IMR-90 (cell line): ENCODE results near the gene KATNAL2. TPM values are rescaled to one million over a fixed set of nuclear protein-coding genes. Genes with fewer than 3 reads are reported as not detected.

Experiments
- ATAC-seq: fragments of 200-7000 bp; cut with Tn5 transposase; 2 replicates; pipeline ENCODE4 v1.9.1; 2020; ENCODE audit warnings: low read depth, mild to moderate bottlenecking, moderate library complexity
- BruUV-seq: library from RNA; stranded (reverse); fragments of 400-500 nt; replicated peaks from 2 replicates; lab custom pipeline; 2021; lab: Mats Ljungman, UMichigan
- CTCF ChIA-PET: fragments of 300-600 bp; formaldehyde crosslinking; extraction: SDS; loops from one replicate; lab custom pipeline; 2021; ENCODE audit warnings: antibody characterized with exemption; lab: Yijun Ruan, JAX
- POLR2A ChIA-PET: fragments of 300-600 bp; sonication (Branson Sonifier 250); formaldehyde crosslinking; loops from one replicate; lab custom pipeline; 2022; ENCODE audit warnings: antibody characterized with exemption; ENCODE audit not compliant: unreplicated experiment; lab: Charles Lee
- DNase-seq: peaks from one replicate; pipeline ENCODE4 v3.0.0; 2013
- H2AFZ ChIP-seq: replicated peaks from 2 replicates; pipeline ENCODE3; 2013; ENCODE audit warnings: low read length, mild to moderate bottlenecking; ENCODE audit not compliant: poor library complexity
- H2AK5ac ChIP-seq: 2 replicates; pipeline ENCODE4 v1.6.1; 2013; ENCODE audit warnings: low read depth, low read length, inconsistent platforms
- H2AK9ac ChIP-seq: replicated peaks from 2 replicates; pipeline ENCODE3; 2013; ENCODE audit warnings: mild to moderate bottlenecking, low read depth, low read length, moderate library complexity; ENCODE audit not compliant: poor library complexity
- H2BK120ac ChIP-seq: 2 replicates; pipeline ENCODE4 v1.6.1; 2013; ENCODE audit warnings: low read depth, low read length, inconsistent platforms
- H2BK15ac ChIP-seq: 3 replicates; pipeline ENCODE4 v1.6.1; 2013; ENCODE audit warnings: low read depth, low read length, inconsistent platforms
- H2BK20ac ChIP-seq: 2 replicates; pipeline ENCODE4 v1.6.1; 2013; ENCODE audit warnings: low read depth, mild to moderate bottlenecking, inconsistent platforms, low read length, moderate library complexity
- H2BK5ac ChIP-seq: 2 replicates; pipeline ENCODE4 v1.6.1; 2013; ENCODE audit warnings: mild to moderate bottlenecking, low read depth, low read length, inconsistent platforms; ENCODE audit not compliant: poor library complexity, severe bottlenecking
- H3K14ac ChIP-seq: replicated peaks from 2 replicates; pipeline ENCODE4 v1.6.1; 2013; ENCODE audit warnings: low read depth, low read length, inconsistent platforms
- H3K18ac ChIP-seq: 2 replicates; pipeline ENCODE4 v1.6.1; 2013; ENCODE audit warnings: low read depth, low read length, control low read depth
- H3K23ac ChIP-seq: 2 replicates; pipeline ENCODE4 v1.6.1; 2013; ENCODE audit warnings: low read depth, low read length, inconsistent platforms
- H3K27ac ChIP-seq: 2 replicates; pipeline ENCODE4 v1.5.1; 2013; ENCODE audit warnings: mild to moderate bottlenecking, control low read depth, low read length; ENCODE audit not compliant: insufficient read depth
- H3K27me3 ChIP-seq: 2 replicates; pipeline ENCODE4 v1.6.1; 2013; ENCODE audit warnings: low read length; ENCODE audit not compliant: control insufficient read depth, insufficient read depth
- H3K36me3 ChIP-seq: 2 replicates; pipeline ENCODE4 v1.6.1; 2013; ENCODE audit warnings: low read length, mixed read lengths; ENCODE audit not compliant: control insufficient read depth, insufficient read depth
- H3K4ac ChIP-seq: 2 replicates; pipeline ENCODE4 v1.6.1; 2013; ENCODE audit warnings: low read depth, low read length, inconsistent platforms
- H3K4me1 ChIP-seq: 2 replicates; pipeline ENCODE4 v1.6.1; 2013; ENCODE audit warnings: low read length, mixed read lengths; ENCODE audit not compliant: control insufficient read depth, insufficient read depth
- H3K4me2 ChIP-seq: 2 replicates; pipeline ENCODE4 v1.6.1; 2013; ENCODE audit warnings: low read depth, mild to moderate bottlenecking, control low read depth, low read length, moderate library complexity
- H3K4me3 ChIP-seq: 2 replicates; pipeline ENCODE4 v1.5.1; 2013; ENCODE audit warnings: low read depth, mild to moderate bottlenecking, control low read depth, low read length, moderate library complexity; ENCODE audit not compliant: insufficient read depth
- H3K56ac ChIP-seq: 2 replicates; pipeline ENCODE4 v1.6.1; 2013; ENCODE audit warnings: low read length, inconsistent platforms; ENCODE audit not compliant: insufficient read depth; ENCODE audit errors: extremely low read depth
- H3K79me1 ChIP-seq, 2 experiments: 2 replicates each; pipeline ENCODE4 v1.6.1; 2013; ENCODE audit warnings: low read length in 2 of 2, inconsistent platforms in 1 of 2, low read depth in 1 of 2
- H3K9ac ChIP-seq: 2 replicates; pipeline ENCODE4 v1.6.1; 2013; ENCODE audit warnings: low read depth, low read length, control low read depth
- H3K9me1 ChIP-seq: 2 replicates; pipeline ENCODE4 v1.6.1; 2013; ENCODE audit warnings: low read length, inconsistent platforms; ENCODE audit not compliant: insufficient read depth
- H3K9me3 ChIP-seq: 2 replicates; pipeline ENCODE4 v1.6.1; 2013; ENCODE audit warnings: low read length; ENCODE audit not compliant: control insufficient read depth, insufficient read depth
- H4K20me1 ChIP-seq: 2 replicates; pipeline ENCODE4 v1.6.1; 2013; ENCODE audit warnings: low read length, inconsistent platforms; ENCODE audit not compliant: insufficient read depth
- H4K5ac ChIP-seq: 2 replicates; pipeline ENCODE4 v1.6.1; 2013; ENCODE audit warnings: mild to moderate bottlenecking, low read depth, low read length, control low read depth
- H4K8ac ChIP-seq, 2 experiments: 2 replicates each; pipeline ENCODE4 v1.6.1; 2013; ENCODE audit warnings: low read depth in 2 of 2, low read length in 2 of 2, control low read depth in 1 of 2, inconsistent platforms in 1 of 2
- H4K91ac ChIP-seq: 2 replicates; pipeline ENCODE4 v1.6.1; 2013; ENCODE audit warnings: low read depth, low read length, inconsistent platforms; ENCODE audit not compliant: insufficient read depth
- BHLHE40 ChIP-seq: fragments of 150-350 bp; IDR thresholded peaks from 2 replicates; pipeline ENCODE4 v1.6.1; 2016; ENCODE audit warnings: mild to moderate bottlenecking, low read depth, low read length
- CEBPB ChIP-seq: IDR thresholded peaks from 2 replicates; pipeline ENCODE4 v1.6.1; 2012; ENCODE audit warnings: low read depth, low read length, improper control_type of control experiment
- CHD1 ChIP-seq: IDR thresholded peaks from 2 replicates; pipeline ENCODE4 v1.6.1; 2012; ENCODE audit warnings: low read depth, low read length, improper control_type of control experiment
- ELK1 ChIP-seq: fragments of 150-350 bp; IDR thresholded peaks from 2 replicates; pipeline ENCODE4 v1.6.1; 2016; ENCODE audit warnings: low read depth, mild to moderate bottlenecking, low read length, moderate library complexity, borderline replicate concordance
- FOS ChIP-seq: fragments of 150-350 bp; IDR thresholded peaks from 2 replicates; pipeline ENCODE4 v1.6.1; 2016; ENCODE audit warnings: low read depth, low read length
- MAFK ChIP-seq: IDR thresholded peaks from 2 replicates; pipeline ENCODE4 v1.6.1; 2012; ENCODE audit warnings: low read depth, low read length, improper control_type of control experiment
- MAZ ChIP-seq: IDR thresholded peaks from 2 replicates; pipeline ENCODE4 v1.6.1; 2012; ENCODE audit warnings: low read depth, mild to moderate bottlenecking, low read length, improper control_type of control experiment, moderate library complexity, borderline replicate concordance
- MXI1 ChIP-seq: IDR thresholded peaks from 2 replicates; pipeline ENCODE4 v1.6.1; 2012; ENCODE audit warnings: low read depth, mild to moderate bottlenecking, low read length, moderate library complexity, borderline replicate concordance
- NFE2L2 ChIP-seq: fragments of 150-350 bp; IDR thresholded peaks from 2 replicates; pipeline ENCODE4 v1.6.1; 2016; ENCODE audit warnings: low read depth, mild to moderate bottlenecking, low read length
- POLR2A ChIP-seq: IDR thresholded peaks from 2 replicates; pipeline ENCODE4 v1.6.1; 2012; ENCODE audit warnings: mild to moderate bottlenecking, low read depth, low read length
- RAD21 ChIP-seq: IDR thresholded peaks from 2 replicates; pipeline ENCODE4 v1.6.1; 2012; ENCODE audit warnings: low read length, improper control_type of control experiment
- RCOR1 ChIP-seq: IDR thresholded peaks from 2 replicates; pipeline ENCODE4 v1.6.1; 2012; ENCODE audit warnings: mild to moderate bottlenecking, low read length, improper control_type of control experiment; ENCODE audit not compliant: insufficient replicate concordance
- RFX5 ChIP-seq: IDR thresholded peaks from 2 replicates; pipeline ENCODE4 v1.8.0; 2012; ENCODE audit warnings: low read depth, mild to moderate bottlenecking, low read length, moderate library complexity
- WGBS, 2 experiments: methylation state at CpG; one replicate each; pipeline versions ENCODE4 v1.1.5 to v1.1.7; 2013; ENCODE audit warnings: missing lambda C conversion rate in 2 of 2; ENCODE audit not compliant: insufficient read length in 1 of 2; ENCODE audit errors: extremely low coverage in 2 of 2; 5-methylcytosine and 5-hydroxymethylcytosine counted together
- dilution Hi-C: fragments of 300-500 bp; cut with HindIII; formaldehyde crosslinking; loops from one replicate; pipeline ENCODE4 v1.14.3; 2018; ENCODE audit warnings: low sequenced_read_pairs; ENCODE audit not compliant: unreplicated experiment
- in situ Hi-C: fragments of 300-500 bp; cut with MboI; formaldehyde crosslinking; loops from 3 replicates; pipeline ENCODE4 v1.14.3; 2019; ENCODE audit warnings: low sequenced_read_pairs, inconsistent platforms, mixed read lengths
- intact Hi-C: fragments of 100-400 bp; cut with micrococcal nuclease; formaldehyde crosslinking; loops from 2 replicates; pipeline ENCODE4 v1.10.0; 2022
- polyA plus RNA-seq, 3 experiments: library from polyadenylated mRNA; depleted of rRNA; stranded (reverse); fragments of >200 nt; gene quantifications; 2 replicates each; pipeline ENCODE4 v1.2.3, GENCODE V29; 2012; ENCODE audit warnings: low replicate concordance in 1 of 3
- total RNA-seq: library from RNA; depleted of rRNA; stranded (reverse); fragments of >200 nt; gene quantifications from 2 replicates; pipeline ENCODE4 v1.2.3, GENCODE V29; 2012
- TF ChIP-seq, protein P1 (sequence below): fragments of 150-350 bp; IDR thresholded peaks from 2 replicates; pipeline ENCODE4 v1.6.1; 2017; ENCODE audit warnings: mild to moderate bottlenecking, antibody characterized with exemption, low read length, low read depth
- TF ChIP-seq, protein P2 (sequence below): conservative IDR thresholded peaks from 2 replicates; pipeline ENCODE4 v1.5.1; 2012; ENCODE audit warnings: mild to moderate bottlenecking, low read depth, low read length, improper control_type of control experiment

Gene KATNAL2
- total and polyA plus RNA-seq, 2 of the 4 experiments (the other 2 are of a cell fraction) = 0.90 to 2.3 TPM

GRCh38 chr18:46903406-46903805 lies 14.0 kb upstream of the KATNAL2 start:
- Histone ChIP-seq H3K14ac (no peak overlapping the region), H4K91ac (no peak overlapping the region), H3K36me3 (no peaks in the 10 kb centered on the region), H2BK5ac (no peak overlapping the region), H3K9ac (no peak overlapping the region), H3K27ac (no peak overlapping the region), H3K4me3 (no peak overlapping the region), H2AK9ac (no peak overlapping the region), H3K27me3 (no peaks in the 10 kb centered on the region), H2AFZ (no peak overlapping the region), H3K4me2 (no peak overlapping the region), H3K4ac (no peak overlapping the region), H4K20me1 (peaks cover 8% of the 10 kb centered on the region), H3K18ac (no peak overlapping the region), H3K79me1 (peaks cover 13 to 22% of the 10 kb centered on the region in 2 experiments), H3K9me1 (no peaks in the 10 kb centered on the region), H2BK20ac (no peak overlapping the region), H4K8ac (no peak overlapping the region), H3K9me3 (no peaks in the 10 kb centered on the region), H3K4me1 (no peaks in the 10 kb centered on the region), H2BK120ac (no peak overlapping the region), H4K5ac (no peak overlapping the region), H3K56ac (no peak overlapping the region), H2BK15ac (no peak overlapping the region), H2AK5ac (no peak overlapping the region), H3K23ac (no peak overlapping the region)
- intact Hi-C loops (no loop called here), dilution Hi-C loops (no loop called here), in situ Hi-C loops (no loop called here)
- no peak for TF ChIP-seq RCOR1
- TF ChIP-seq POLR2A = no peak
- TF ChIP-seq, protein P1, sequence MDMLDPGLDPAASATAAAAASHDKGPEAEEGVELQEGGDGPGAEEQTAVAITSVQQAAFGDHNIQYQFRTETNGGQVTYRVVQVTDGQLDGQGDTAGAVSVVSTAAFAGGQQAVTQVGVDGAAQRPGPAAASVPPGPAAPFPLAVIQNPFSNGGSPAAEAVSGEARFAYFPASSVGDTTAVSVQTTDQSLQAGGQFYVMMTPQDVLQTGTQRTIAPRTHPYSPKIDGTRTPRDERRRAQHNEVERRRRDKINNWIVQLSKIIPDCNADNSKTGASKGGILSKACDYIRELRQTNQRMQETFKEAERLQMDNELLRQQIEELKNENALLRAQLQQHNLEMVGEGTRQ = no peak
- TF ChIP-seq BHLHE40 = no peak
- no peak for TF ChIP-seq MXI1
- no peak for TF ChIP-seq RFX5
- TF ChIP-seq, protein P2, sequence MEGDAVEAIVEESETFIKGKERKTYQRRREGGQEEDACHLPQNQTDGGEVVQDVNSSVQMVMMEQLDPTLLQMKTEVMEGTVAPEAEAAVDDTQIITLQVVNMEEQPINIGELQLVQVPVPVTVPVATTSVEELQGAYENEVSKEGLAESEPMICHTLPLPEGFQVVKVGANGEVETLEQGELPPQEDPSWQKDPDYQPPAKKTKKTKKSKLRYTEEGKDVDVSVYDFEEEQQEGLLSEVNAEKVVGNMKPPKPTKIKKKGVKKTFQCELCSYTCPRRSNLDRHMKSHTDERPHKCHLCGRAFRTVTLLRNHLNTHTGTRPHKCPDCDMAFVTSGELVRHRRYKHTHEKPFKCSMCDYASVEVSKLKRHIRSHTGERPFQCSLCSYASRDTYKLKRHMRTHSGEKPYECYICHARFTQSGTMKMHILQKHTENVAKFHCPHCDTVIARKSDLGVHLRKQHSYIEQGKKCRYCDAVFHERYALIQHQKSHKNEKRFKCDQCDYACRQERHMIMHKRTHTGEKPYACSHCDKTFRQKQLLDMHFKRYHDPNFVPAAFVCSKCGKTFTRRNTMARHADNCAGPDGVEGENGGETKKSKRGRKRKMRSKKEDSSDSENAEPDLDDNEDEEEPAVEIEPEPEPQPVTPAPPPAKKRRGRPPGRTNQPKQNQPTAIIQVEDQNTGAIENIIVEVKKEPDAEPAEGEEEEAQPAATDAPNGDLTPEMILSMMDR = no peak
- TF ChIP-seq ELK1 = no peak
- TF ChIP-seq MAZ = no peak
- TF ChIP-seq NFE2L2 = no peak
- no peak for TF ChIP-seq RAD21
- TF ChIP-seq FOS = no peak
- TF ChIP-seq CEBPB = no peak
- no peak for TF ChIP-seq MAFK
- TF ChIP-seq CHD1 = no peak
- CTCF ChIA-PET = no interaction called here
- POLR2A ChIA-PET = no interaction called here
- DNase-seq (no peak), ATAC-seq (no peak)
- no CpG with 5 or more reads among the region's 3 CpGs for WGBS, 2 experiments
- BruUV-seq = no TSS peak
